Neuronal stem cell (in vitro differentiated cells): ENCODE data around the gene PLXNA3.

Source experiments
- DNase-seq: peaks from one replicate; pipeline ENCODE4 v3.0.0-alpha.2; 2013; ENCODE audit warnings: low spot score
- H2AFZ ChIP-seq: one replicate; pipeline ENCODE4 v1.6.1; 2013; ENCODE audit warnings: mild to moderate bottlenecking, low read length, inconsistent platforms
- H2AK5ac ChIP-seq: 2 replicates; pipeline ENCODE4 v1.6.1; 2013; ENCODE audit warnings: low read depth, mild to moderate bottlenecking, inconsistent platforms, low read length, moderate library complexity, mixed read lengths
- H2BK120ac ChIP-seq: 2 replicates; pipeline ENCODE4 v1.6.1; 2013; ENCODE audit warnings: low read depth, mild to moderate bottlenecking, inconsistent platforms, low read length, moderate library complexity, mixed read lengths
- H2BK12ac ChIP-seq: one replicate; pipeline ENCODE4 v1.6.1; 2013; ENCODE audit warnings: low read length, inconsistent platforms
- H2BK15ac ChIP-seq: 2 replicates; pipeline ENCODE4 v1.6.1; 2013; ENCODE audit warnings: mild to moderate bottlenecking, low read length, inconsistent platforms, mixed read lengths
- H2BK5ac ChIP-seq: one replicate; pipeline ENCODE4 v1.6.1; 2013; ENCODE audit warnings: inconsistent platforms, mild to moderate bottlenecking, low read length, moderate library complexity
- H3K14ac ChIP-seq: one replicate; pipeline ENCODE4 v1.6.1; 2013; ENCODE audit warnings: low read length, inconsistent platforms
- H3K18ac ChIP-seq: 2 replicates; pipeline ENCODE4 v1.6.1; 2013; ENCODE audit warnings: low read length, inconsistent platforms
- H3K23ac ChIP-seq: 2 replicates; pipeline ENCODE4 v1.6.1; 2013; ENCODE audit warnings: low read depth, mild to moderate bottlenecking, mixed read lengths, low read length, inconsistent platforms; ENCODE audit not compliant: poor library complexity
- H3K27ac ChIP-seq: replicated peaks from 3 replicates; pipeline ENCODE4 v1.5.1; 2013; ENCODE audit warnings: low read length, inconsistent platforms
- H3K27me3 ChIP-seq, 3 experiments: 2 replicates each; pipeline ENCODE4 v1.6.1; 2013; ENCODE audit warnings: low read length in 3 of 3, mild to moderate bottlenecking in 2 of 3, inconsistent platforms in 1 of 3, low read depth in 1 of 3, mixed read lengths in 1 of 3, moderate library complexity in 1 of 3; ENCODE audit not compliant: control insufficient read depth in 3 of 3, insufficient read depth in 3 of 3
- H3K36me3 ChIP-seq, 2 donors: replicated peaks in 1 of 2; 2 replicates each; pipeline ENCODE4 v1.6.1; 2013; ENCODE audit warnings: low read length in 2 of 2; ENCODE audit not compliant: control insufficient read depth in 2 of 2, insufficient read depth in 2 of 2
- H3K4ac ChIP-seq: 2 replicates; pipeline ENCODE4 v1.6.1; 2013; ENCODE audit warnings: inconsistent platforms, mild to moderate bottlenecking, low read length, moderate library complexity
- H3K4me1 ChIP-seq, 2 donors: 1 replicate in 1 of 2; 2 replicates in 1 of 2; pipeline ENCODE4 v1.6.1; 2013; ENCODE audit warnings: low read length in 2 of 2, low read depth in 1 of 2; ENCODE audit not compliant: control insufficient read depth in 2 of 2, insufficient read depth in 1 of 2
- H3K4me2 ChIP-seq: one replicate; pipeline ENCODE4 v1.6.1; 2013; ENCODE audit warnings: mild to moderate bottlenecking, low read length, inconsistent platforms; ENCODE audit not compliant: insufficient read depth, poor library complexity, severe bottlenecking
- H3K4me3 ChIP-seq, 2 donors: 2 replicates each; pipeline ENCODE4 v1.5.1; 2013; ENCODE audit warnings: low read length in 2 of 2, mild to moderate bottlenecking in 2 of 2, inconsistent platforms in 1 of 2, moderate library complexity in 1 of 2
- H3K79me1 ChIP-seq: one replicate; pipeline ENCODE4 v1.6.1; 2013; ENCODE audit warnings: low read depth, mild to moderate bottlenecking, inconsistent platforms, low read length, moderate library complexity
- H3K9ac ChIP-seq: one replicate; pipeline ENCODE4 v1.6.1; 2013; ENCODE audit warnings: mild to moderate bottlenecking, low read depth, low read length, inconsistent platforms; ENCODE audit not compliant: poor library complexity
- H3K9me3 ChIP-seq, 2 donors: replicated peaks in 1 of 2; 2 replicates each; pipeline versions ENCODE3 to v1.6.1; 2013; ENCODE audit warnings: low read length in 2 of 2, mild to moderate bottlenecking in 2 of 2, inconsistent platforms in 1 of 2, low read depth in 1 of 2, mixed read lengths in 1 of 2, moderate library complexity in 1 of 2; ENCODE audit not compliant: control insufficient read depth in 2 of 2, insufficient read depth in 1 of 2
- H4K8ac ChIP-seq: one replicate; pipeline ENCODE4 v1.6.1; 2013; ENCODE audit warnings: low read depth, mild to moderate bottlenecking, inconsistent platforms, low read length, moderate library complexity
- H4K91ac ChIP-seq: one replicate; pipeline ENCODE4 v1.6.1; 2013; ENCODE audit warnings: low read length, low read depth, mild to moderate bottlenecking, inconsistent platforms; ENCODE audit not compliant: poor library complexity
- WGBS, 2 donors: extraction: QIAGEN DNeasy Blood & Tissue Kit; methylation state at CpG; one replicate each; pipeline ENCODE4 v1.1.7; 2013; ENCODE audit warnings: missing lambda C conversion rate in 2 of 2, mixed read lengths in 1 of 2; ENCODE audit not compliant: insufficient read length in 2 of 2, insufficient replicate concordance in 1 of 2; ENCODE audit errors: extremely low coverage in 2 of 2; 5-methylcytosine and 5-hydroxymethylcytosine counted together

PLXNA3 gene

DNA sequence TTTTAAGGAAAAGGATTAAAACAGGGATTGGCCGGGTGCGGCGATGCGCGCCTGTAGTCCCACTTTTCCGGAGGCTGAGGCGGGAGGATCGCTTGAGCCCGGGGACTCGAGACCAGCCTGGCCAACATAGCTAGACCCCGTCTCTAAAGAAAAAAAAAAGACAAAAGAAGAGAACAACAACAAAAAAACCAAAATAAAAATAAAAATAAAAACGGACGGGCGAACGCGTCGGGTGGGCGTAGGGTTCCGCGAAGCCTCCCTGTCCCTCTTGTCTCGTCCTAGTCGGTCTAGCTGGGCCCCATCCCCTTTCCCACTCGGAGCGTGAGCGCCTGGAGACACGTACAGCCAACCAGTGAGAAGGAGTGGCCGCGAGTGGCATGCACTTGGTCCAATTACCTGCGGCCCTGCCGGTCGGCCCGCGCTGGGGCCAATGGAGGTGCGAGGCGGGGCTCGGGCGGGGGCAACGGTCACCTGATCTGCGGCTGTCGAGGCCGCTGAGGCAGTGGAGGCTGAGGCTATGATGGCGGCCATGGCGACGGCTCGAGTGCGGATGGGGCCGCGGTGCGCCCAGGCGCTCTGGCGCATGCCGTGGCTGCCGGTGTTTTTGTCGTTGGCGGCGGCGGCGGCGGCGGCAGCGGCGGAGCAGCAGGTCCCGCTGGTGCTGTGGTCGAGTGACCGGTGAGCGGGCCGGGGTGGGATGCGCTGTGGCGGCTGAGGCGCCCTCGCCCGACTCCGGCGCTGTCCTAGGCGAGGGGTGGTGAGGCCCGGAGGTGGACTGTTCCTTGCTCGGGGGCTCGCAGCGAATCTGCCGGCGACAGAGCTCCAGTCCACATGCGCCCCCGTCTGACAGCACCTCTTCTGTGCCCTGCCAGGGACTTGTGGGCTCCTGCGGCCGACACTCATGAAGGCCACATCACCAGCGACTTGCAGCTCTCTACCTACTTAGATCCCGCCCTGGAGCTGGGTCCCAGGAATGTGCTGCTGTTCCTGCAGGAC lies 29.6 kb upstream of the PLXNA3 start, which contains the start of gene ATP6AP1:
Gene ATP6AP1 (plus strand): TSS at position 502 of the 996 bp plus-strand sequence. CDS start 16 bp downstream, at position 518.
- peak within 1 kb of the TSS; percentile 85 for H2AFZ ChIP-seq
- H2BK120ac ChIP-seq, result no peak within 1 kb of the TSS
- no CpG with 5 or more reads among the region's 87 CpGs for WGBS, 2 donors
- peak within 1 kb of the TSS; percentile 98 for H3K9ac ChIP-seq
- H3K27me3 ChIP-seq, result no peaks in the 10 kb centered on the region
- DNase-seq, result peak; percentile 82
- no peak within 1 kb of the TSS for H3K27ac ChIP-seq
- H2AK5ac ChIP-seq, result peak within 1 kb of the TSS; percentile 46
- peak within 1 kb of the TSS; percentile 75 for H2BK5ac ChIP-seq
- H3K14ac ChIP-seq, result peak within 1 kb of the TSS; percentile 94
- no peak within 1 kb of the TSS for H4K8ac ChIP-seq
- peak within 1 kb of the TSS; percentile 57 for H3K4me2 ChIP-seq
- peak within 1 kb of the TSS; percentile 55 for H3K23ac ChIP-seq
- H3K4ac ChIP-seq, result no peak within 1 kb of the TSS
- no peak within 1 kb of the TSS for H2BK12ac ChIP-seq
- H4K91ac ChIP-seq, result no peak within 1 kb of the TSS
- H3K4me1 ChIP-seq, result peaks cover 0 to 6% of the 10 kb centered on the region in 2 donors
- H3K9me3 ChIP-seq, result no peaks in the 10 kb centered on the region
- no peak within 1 kb of the TSS for H2BK15ac ChIP-seq
- peaks cover 11% of the 10 kb centered on the region for H3K79me1 ChIP-seq
- peak within 1 kb of the TSS; percentile 95 for H3K18ac ChIP-seq
- H3K4me3 ChIP-seq, result peak within 1 kb of the TSS; percentile 67 to 91
- peaks cover 2 to 25% of the 10 kb centered on the region in 2 donors for H3K36me3 ChIP-seq

DNA sequence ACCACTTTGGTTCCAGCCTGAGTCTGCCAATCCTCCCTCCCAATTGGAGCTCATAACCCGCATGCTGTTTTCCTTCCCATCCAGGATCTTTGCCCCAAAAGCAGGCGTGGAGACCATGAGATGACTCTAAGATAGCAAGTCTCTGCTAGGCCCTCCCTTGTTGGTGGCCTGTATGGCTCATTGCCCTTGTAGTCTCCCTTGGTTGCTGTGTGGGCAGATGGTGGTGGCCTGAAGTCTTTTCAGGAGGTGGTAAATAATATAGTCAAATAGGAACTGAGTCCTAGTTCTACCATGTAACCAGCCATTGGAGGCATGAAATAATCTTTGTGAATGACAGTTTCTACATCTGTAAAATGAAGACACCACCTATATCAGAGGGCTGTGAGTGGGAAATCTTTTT lies 28.4 kb upstream of the PLXNA3 start:
- Histone ChIP-seq H3K79me1 (peaks cover 11% of the 10 kb centered on the region), H3K4me1 (peaks cover 0 to 6% of the 10 kb centered on the region in 2 donors), H2AK5ac (no peak overlapping the region), H4K91ac (no peak overlapping the region), H3K18ac (no peak overlapping the region), H2BK12ac (no peak overlapping the region), H3K9me3 (no peaks in the 10 kb centered on the region), H2BK5ac (no peak overlapping the region), H2AFZ (no peak overlapping the region), H3K4me2 (no peak overlapping the region), H3K4me3 (no peak overlapping the region), H3K23ac (no peak overlapping the region), H3K4ac (no peak overlapping the region), H2BK15ac (no peak overlapping the region), H2BK120ac (no peak overlapping the region), H3K9ac (no peak overlapping the region), H3K14ac (no peak overlapping the region), H3K36me3 (peaks cover 7 to 38% of the 10 kb centered on the region in 2 donors), H3K27me3 (no peaks in the 10 kb centered on the region), H4K8ac (no peak overlapping the region), H3K27ac (no peak overlapping the region)
- DNase-seq, result no peak
- WGBS, 2 donors, result no CpG with 5 or more reads among the region's 2 CpGs

DNA sequence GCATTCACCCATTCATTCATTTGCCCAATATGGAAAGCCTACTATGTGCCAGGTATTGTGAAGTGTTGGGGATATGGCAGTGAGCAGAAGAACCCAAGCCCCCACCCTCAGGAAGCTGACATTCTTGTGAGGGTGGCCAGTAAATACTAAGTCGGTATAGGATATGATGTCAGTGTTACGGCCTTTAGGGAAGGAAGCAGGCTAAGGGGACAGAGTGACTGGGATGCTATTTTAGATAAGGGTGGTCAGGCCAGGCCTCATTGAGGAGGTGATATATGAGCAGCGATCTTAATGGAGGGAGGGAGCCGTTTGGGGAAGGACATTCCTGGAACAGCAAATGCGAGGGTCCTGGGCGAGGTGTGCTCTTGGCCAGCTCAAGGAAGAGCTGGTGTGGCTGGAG lies 27.6 kb upstream of the PLXNA3 start:
- H2BK12ac ChIP-seq, result no peak overlapping the region
- no peak for DNase-seq
- no peak overlapping the region for H3K27ac ChIP-seq
- no peak overlapping the region for H3K4me2 ChIP-seq
- H4K8ac ChIP-seq, result no peak overlapping the region
- WGBS, 2 donors, result no CpG with 5 or more reads among the region's 6 CpGs
- no peak overlapping the region for H3K23ac ChIP-seq
- peaks cover 0 to 6% of the 10 kb centered on the region in 2 donors for H3K4me1 ChIP-seq
- H3K4me3 ChIP-seq, result no peak overlapping the region
- no peak overlapping the region for H3K14ac ChIP-seq
- no peaks in the 10 kb centered on the region for H3K9me3 ChIP-seq
- H2BK120ac ChIP-seq, result no peak overlapping the region
- no peak overlapping the region for H3K9ac ChIP-seq
- peaks cover 11% of the 10 kb centered on the region for H3K79me1 ChIP-seq
- H2BK15ac ChIP-seq, result no peak overlapping the region
- no peak overlapping the region for H3K4ac ChIP-seq
- no peaks in the 10 kb centered on the region for H3K27me3 ChIP-seq
- peaks cover 7 to 45% of the 10 kb centered on the region in 2 donors for H3K36me3 ChIP-seq
- H2BK5ac ChIP-seq, result no peak overlapping the region
- H4K91ac ChIP-seq, result no peak overlapping the region
- no peak overlapping the region for H3K18ac ChIP-seq
- H2AFZ ChIP-seq, result no peak overlapping the region
- H2AK5ac ChIP-seq, result no peak overlapping the region

DNA sequence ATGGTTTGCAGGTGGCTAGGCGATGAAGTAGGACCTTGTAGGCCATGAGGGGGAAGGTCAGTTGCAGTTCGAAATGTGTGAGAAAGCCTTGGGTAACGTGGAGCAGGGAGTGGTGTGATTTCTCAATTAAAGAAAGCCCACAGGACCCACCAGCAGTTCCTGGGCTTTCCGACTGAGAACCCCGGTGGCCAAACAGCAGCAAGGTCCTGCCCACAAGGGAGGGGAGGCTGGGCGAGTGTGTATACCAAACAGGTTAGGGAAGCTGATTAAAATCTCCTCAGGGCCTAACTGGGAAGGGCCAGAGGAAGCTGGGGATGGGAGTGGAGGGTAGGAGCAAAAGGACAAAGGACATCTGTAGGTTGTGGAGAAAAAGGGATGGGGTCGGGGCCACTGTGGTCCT lies 27.2 kb upstream of the PLXNA3 start:
- Histone ChIP-seq H3K4ac (no peak overlapping the region), H2AK5ac (no peak overlapping the region), H3K4me2 (no peak overlapping the region), H3K9me3 (no peaks in the 10 kb centered on the region), H4K8ac (no peak overlapping the region), H3K27ac (no peak overlapping the region), H3K23ac (no peak overlapping the region), H2BK5ac (no peak overlapping the region), H2BK120ac (no peak overlapping the region), H3K14ac (no peak overlapping the region), H2AFZ (no peak overlapping the region), H3K4me3 (no peak overlapping the region), H3K4me1 (peaks cover 0 to 6% of the 10 kb centered on the region in 2 donors), H3K79me1 (peaks cover 11% of the 10 kb centered on the region), H3K36me3 (peaks cover 7 to 49% of the 10 kb centered on the region in 2 donors), H3K18ac (no peak overlapping the region), H4K91ac (no peak overlapping the region), H2BK12ac (no peak overlapping the region), H3K9ac (no peak overlapping the region), H2BK15ac (no peak overlapping the region), H3K27me3 (no peaks in the 10 kb centered on the region)
- no peak for DNase-seq
- no CpG with 5 or more reads among the region's 7 CpGs for WGBS, 2 donors
